HepG2 (cell line): ENCODE data around the gene SPANXB1. TPM values are rescaled to one million over a fixed set of nuclear protein-coding genes. Genes with fewer than 3 reads are reported as not detected.

ENCODE experiments used
- ATAC-seq: fragments of 200-7000 bp; cut with Tn5 transposase; 3 replicates; pipeline ENCODE4 v1.9.1; 2020; ENCODE audit warnings: mild to moderate bottlenecking, moderate library complexity
- BruUV-seq: library from RNA; stranded (reverse); fragments of 400-500 nt; replicated peaks from 2 replicates; lab custom pipeline; 2021; lab: Mats Ljungman, UMichigan
- CTCF ChIA-PET: fragments of 300-600 bp; formaldehyde crosslinking; extraction: SDS; loops from one replicate; lab custom pipeline; 2021; ENCODE audit warnings: low total read pairs, inconsistent platforms, low intra/inter-chr PET ratio; lab: Yijun Ruan, JAX
- POLR2A ChIA-PET: fragments of 350-600 bp; sonication (Branson Sonifier 250); formaldehyde crosslinking; loops from one replicate; lab custom pipeline; 2020; ENCODE audit warnings: antibody characterized with exemption, inconsistent platforms; lab: Yijun Ruan, JAX
- DNase-seq: peaks from one replicate; pipeline ENCODE4 v3.0.0-alpha.2; 2015; ENCODE audit warnings: low spot score
- FAIRE-seq: peaks from 3 replicates; lab custom pipeline; 2011; peaks lifted over from hg19 to GRCh38; lab: Jason Lieb, UNC
- H2AFZ ChIP-seq: one replicate; pipeline ENCODE4 v1.6.1; 2011; ENCODE audit warnings: low read length, inconsistent platforms
- H3K27ac ChIP-seq: fragments of 300-600 bp; 3 replicates; pipeline ENCODE4 v1.8.0; 2011; ENCODE audit warnings: mixed run types, mild to moderate bottlenecking, mixed read lengths, low read length, inconsistent platforms; ENCODE audit not compliant: insufficient read depth; ENCODE audit errors: extremely low read length
- H3K27me3 ChIP-seq, 2 experiments: fragments of 200-600 bp in 1 of 2; 2 replicates in 1 of 2; 3 replicates in 1 of 2; pipeline versions ENCODE4 v1.6.0 to v1.8.0; 2011; ENCODE audit warnings: low read length in 2 of 2, mild to moderate bottlenecking in 2 of 2, moderate library complexity in 2 of 2, inconsistent platforms in 1 of 2; ENCODE audit not compliant: insufficient read depth in 2 of 2, control insufficient read depth in 1 of 2
- H3K36me3 ChIP-seq, 2 experiments: fragments of 200-600 bp in 1 of 2; replicated peaks in 1 of 2; 2 replicates in 1 of 2; 3 replicates in 1 of 2; pipeline versions ENCODE4 v1.5.1 to v1.8.0; 2011; ENCODE audit warnings: low read length in 2 of 2, inconsistent platforms in 1 of 2; ENCODE audit not compliant: insufficient read depth in 2 of 2, control insufficient read depth in 1 of 2
- H3K4me1 ChIP-seq: 2 replicates; pipeline ENCODE4 v1.5.1; 2012; ENCODE audit warnings: low read length, inconsistent platforms; ENCODE audit not compliant: insufficient read depth
- H3K4me2 ChIP-seq: 2 replicates; pipeline ENCODE4 v1.6.0; 2011; ENCODE audit warnings: low read depth, low read length, inconsistent platforms
- H3K4me3 ChIP-seq, 3 experiments: fragments of 200-600 bp in 1 of 3; sonication (generic), shearing (Covaris generic) in 1 of 3; replicated peaks in 1 of 3; 2 replicates each; pipeline ENCODE4 v1.5.1; 2011 to 2016; ENCODE audit warnings: low read length in 3 of 3, inconsistent platforms in 2 of 3, low read depth in 2 of 3, mild to moderate bottlenecking in 2 of 3, control low read depth in 1 of 3, mixed read lengths in 1 of 3; ENCODE audit not compliant: insufficient read depth in 1 of 3
- H3K79me2 ChIP-seq: one replicate; pipeline ENCODE4 v1.6.1; 2011; ENCODE audit warnings: low read length, inconsistent platforms; ENCODE audit not compliant: insufficient read depth
- H3K9ac ChIP-seq: 2 replicates; pipeline ENCODE4 v1.6.0; 2011; ENCODE audit warnings: mild to moderate bottlenecking, low read depth, low read length, inconsistent platforms; ENCODE audit not compliant: insufficient read depth
- H3K9me3 ChIP-seq: 2 replicates; pipeline ENCODE4 v1.5.1; 2012; ENCODE audit warnings: mild to moderate bottlenecking, low read length
- H4K20me1 ChIP-seq: 2 replicates; pipeline ENCODE4 v1.6.0; 2011; ENCODE audit warnings: inconsistent platforms, mild to moderate bottlenecking, low read length, moderate library complexity; ENCODE audit not compliant: insufficient read depth
- AHDC1 ChIP-seq: sonication (generic); formaldehyde crosslinking; IDR thresholded peaks from 2 replicates; pipeline ENCODE4 v1.5.1; 2020; ENCODE audit warnings: mild to moderate bottlenecking, missing genetic modification reagents, borderline replicate concordance
- FUBP1 ChIP-seq: sonication (generic); formaldehyde crosslinking; IDR thresholded peaks from 2 replicates; pipeline ENCODE4 v1.5.1; 2020; ENCODE audit warnings: missing genetic modification reagents, mild to moderate bottlenecking, borderline replicate concordance
- GFI1 ChIP-seq: sonication (generic); formaldehyde crosslinking; IDR thresholded peaks from 2 replicates; pipeline ENCODE4 v1.5.0; 2020; ENCODE audit warnings: missing genetic modification reagents, mild to moderate bottlenecking, borderline replicate concordance
- PTBP1 ChIP-seq: fragments of 200-400 bp; formaldehyde crosslinking; IDR thresholded peaks from 2 replicates; pipeline ENCODE4 v1.6.1; 2018; ENCODE audit warnings: low read length, low read depth; ENCODE audit not compliant: poor library complexity, severe bottlenecking
- ZNF224 ChIP-seq: sonication (generic); formaldehyde crosslinking; IDR thresholded peaks from 2 replicates; pipeline ENCODE4 v1.5.0; 2020; ENCODE audit warnings: mild to moderate bottlenecking, missing genetic modification reagents
- ZNF274 ChIP-seq: sonication (generic); formaldehyde crosslinking; IDR thresholded peaks from 2 replicates; pipeline ENCODE4 v1.5.1; 2020; ENCODE audit warnings: mild to moderate bottlenecking, missing genetic modification reagents
- ZNF3 ChIP-seq: IDR thresholded peaks from 2 replicates; pipeline ENCODE4 v1.7.0; 2017; ENCODE audit warnings: inconsistent platforms
- ZNF362 ChIP-seq: sonication (generic); formaldehyde crosslinking; IDR thresholded peaks from 2 replicates; pipeline ENCODE4 v1.4.0; 2020; ENCODE audit warnings: missing genetic modification reagents, mild to moderate bottlenecking, borderline replicate concordance
- ZNF574 ChIP-seq: sonication (generic); formaldehyde crosslinking; IDR thresholded peaks from 2 replicates; pipeline ENCODE4 v1.4.0; 2020; ENCODE audit warnings: missing genetic modification reagents
- ZNF790 ChIP-seq: sonication (generic); formaldehyde crosslinking; IDR thresholded peaks from 2 replicates; pipeline ENCODE4 v1.8.0; 2022; ENCODE audit warnings: missing genetic modification reagents, mild to moderate bottlenecking, borderline replicate concordance
- WGBS: methylation state at CpG from one replicate; pipeline ENCODE4 v1.1.6; 2017; ENCODE audit warnings: low lambda C conversion rate; 5-methylcytosine and 5-hydroxymethylcytosine counted together
- in situ Hi-C: cut with HindIII; loops from 2 replicates; pipeline ENCODE4 v1.10.0; 2017; ENCODE audit warnings: low pct_unique_long_range_greater_than_20kb; ENCODE audit not compliant: extremely low pct_ligation_motif_present
- intact Hi-C: fragments of 100-400 bp; cut with micrococcal nuclease; formaldehyde crosslinking; loops from one replicate; pipeline ENCODE4 v1.10.0; 2022; ENCODE audit not compliant: unreplicated experiment
- polyA plus RNA-seq, 8 experiments: library from polyadenylated mRNA; depleted of rRNA in 3 of 8; stranded (reverse) in 7 of 8; unstranded in 1 of 8; fragments of >200 nt; fragmentation: Illumina TruSeq in 4 of 8; extraction: Trizol in 4 of 8; gene quantifications; 2 replicates each; pipeline versions ENCODE4 v1.2.1 to v1.2.3, GENCODE V29; 2011 to 2016; ENCODE audit warnings: low read depth in 4 of 8, missing spikeins in 1 of 8, mixed read lengths in 1 of 8; ENCODE audit not compliant: insufficient read depth in 1 of 8
- total RNA-seq, 5 experiments: library from RNA; depleted of rRNA; stranded (reverse); fragments of >200 nt; fragmentation: Illumina TruSeq; extraction: Trizol; gene quantifications; 2 replicates each; pipeline ENCODE4 v1.2.3, GENCODE V29; 2016; ENCODE audit warnings: low read depth in 1 of 5

SPANXB1 gene
- total and polyA plus RNA-seq, 2 of the 13 experiments (the other 11 are each of a cell fraction or from before 2014, with no cell fraction given): not detected

GRCh38 chrX:140967036-140967435 lies 35.4 kb upstream of the SPANXB1 start (continued):
- TF ChIP-seq ZNF274 (CRISPR knock-in tag): no peak
- no peak for TF ChIP-seq AHDC1 (CRISPR knock-in tag)
- no peak for TF ChIP-seq ZNF362 (CRISPR knock-in tag)

- in situ Hi-C loops: no loop called here
- intact Hi-C loops: no loop called here
- POLR2A ChIA-PET: no interaction called here
- BruUV-seq: no TSS peak
- WGBS: 44% methylated on average over 4 of the region's 4 CpGs
- Histone ChIP-seq H3K36me3 (no peaks in the 10 kb centered on the region), H3K27ac (no peak overlapping the region), H2AFZ (no peak overlapping the region), H3K79me2 (no peaks in the 10 kb centered on the region), H3K4me3 (no peak overlapping the region), H4K20me1 (no peaks in the 10 kb centered on the region), H3K4me2 (no peak overlapping the region), H3K27me3 (no peaks in the 10 kb centered on the region), H3K4me1 (no peaks in the 10 kb centered on the region), H3K9me3 (no peaks in the 10 kb centered on the region), H3K9ac (no peak overlapping the region)
- no peak for DNase-seq
- no peak for FAIRE-seq
- ATAC-seq: no peak
- CTCF ChIA-PET: no interaction called here
- TF ChIP-seq ZNF574 (CRISPR knock-in tag): no peak
- no peak for TF ChIP-seq FUBP1
- no peak for TF ChIP-seq GFI1 (CRISPR knock-in tag)
- no peak for TF ChIP-seq ZNF790 (CRISPR knock-in tag)
- TF ChIP-seq ZNF3: no peak
- TF ChIP-seq PTBP1: no peak
- TF ChIP-seq ZNF224 (CRISPR knock-in tag): no peak
Measured at GRCh38 chrX:140971099-140971795, 31.1 kb upstream of the SPANXB1 start.
